ENCODE measurements around the gene SKI. TPM values are rescaled to one million over a fixed set of nuclear protein-coding genes. Genes with fewer than 3 reads are reported as not detected.
A peak's percentile ranks its signal among the peaks of the same experiment; 100 is the strongest.

Gene SKI
- total and polyA plus RNA-seq, 9 of the 15 experiments (the other 6 are each of a cell fraction or from before 2014, with no cell fraction given) = 0.10 to 60.5 (median 4.6) TPM

DNA sequence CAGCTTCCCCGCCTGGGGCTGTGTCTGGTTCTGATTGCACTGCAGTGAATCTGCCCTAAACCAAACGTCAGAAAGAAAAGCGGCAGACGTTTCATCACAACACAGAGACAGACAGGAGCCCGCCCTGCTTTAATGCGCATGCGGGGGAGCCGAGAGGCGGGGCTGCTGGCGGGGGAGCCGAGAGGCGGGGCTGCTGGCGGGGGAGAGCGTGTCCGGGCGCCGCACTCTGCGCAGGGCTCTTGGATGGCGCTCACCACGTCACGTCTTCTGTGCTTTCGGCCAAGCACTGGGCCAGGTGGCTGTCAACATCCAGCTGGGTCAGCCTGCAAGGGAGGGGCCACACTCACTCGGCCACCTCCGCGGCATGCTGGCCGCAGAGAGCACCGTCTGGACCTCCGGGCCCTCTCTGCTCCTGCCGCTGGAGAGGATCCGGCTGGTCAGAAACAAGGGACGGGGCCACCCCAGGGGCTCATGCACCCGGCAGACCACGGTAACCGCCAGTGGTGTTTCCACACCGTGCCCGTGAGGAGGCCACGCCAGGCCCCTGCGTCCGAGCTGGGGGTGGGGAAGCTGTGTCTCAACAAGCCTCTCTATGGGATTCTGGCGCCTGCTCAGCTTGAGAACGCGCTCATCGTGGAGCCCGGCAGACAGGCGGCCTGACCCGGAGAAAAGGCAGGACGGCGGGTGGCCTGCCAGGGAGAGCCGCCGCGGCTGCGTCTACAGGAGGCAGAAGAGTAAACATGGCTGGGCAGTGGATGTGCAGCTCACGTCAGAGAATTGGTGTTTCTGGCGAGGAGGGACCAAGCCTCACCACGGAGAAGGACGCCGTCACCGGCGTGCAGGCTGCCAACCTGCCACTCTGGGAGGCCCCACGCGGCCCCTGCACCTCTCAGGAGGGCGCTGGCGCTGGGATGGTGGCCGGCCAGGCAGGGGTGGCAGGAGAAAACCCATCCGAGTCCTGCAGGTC is 38.4 kb upstream of the SKI start (continued):
- TF ChIP-seq HNRNPL (IDR thresholded peaks at IDR 0.05; ENCODE audit: low read depth, low read length) (0 out of 2 replicates have a peak, but pooled peaks have one; percentile 35), ZNF75A (CRISPR knock-in tag; IDR thresholded peaks at IDR 0.05) (no peak), PTBP1 (IDR thresholded peaks at IDR 0.05; ENCODE audit: low read depth, low read length) (no peak), TAF1 (IDR thresholded peaks at IDR 0.05; ENCODE audit: control insufficient read depth, extremely low read depth, insufficient read depth, low read length, severe bottlenecking) (no peak), ZNF184 (CRISPR knock-in tag; IDR thresholded peaks at IDR 0.05) (no peak), ASH1L (IDR thresholded peaks at IDR 0.05; ENCODE audit: borderline replicate concordance, low read depth, partially characterized antibody) (no peak), TARDBP (IDR thresholded peaks at IDR 0.05) (peak; percentile 25; the same call in 1 of the 2 replicates), CCAR2 (IDR thresholded peaks at IDR 0.05; ENCODE audit: low read depth, low read length) (no peak), EZH2 (IDR thresholded peaks at IDR 0.05; ENCODE audit: borderline replicate concordance, low read depth, low read length) (no peak), STAT5A (IDR thresholded peaks at IDR 0.05; ENCODE audit: borderline replicate concordance, low read length) (no peak), RB1 (IDR thresholded peaks at IDR 0.05; ENCODE audit: low read depth) (no peak), LEF1 (IDR thresholded peaks at IDR 0.05) (no peak), WHSC1 (IDR thresholded peaks at IDR 0.05; ENCODE audit: low read length) (no peak), RFX7 (CRISPR knock-in tag; IDR thresholded peaks at IDR 0.05) (no peak), GTF2E2 (tag; IDR thresholded peaks at IDR 0.05) (no peak), SMAD4 (CRISPR knock-in tag; conservative IDR thresholded peaks at IDR 0.05) (peak; percentile 82), RBM14 (IDR thresholded peaks at IDR 0.05; ENCODE audit: borderline replicate concordance, insufficient read depth, low read depth, low read length) (no peak), SREBF2 (CRISPR knock-in tag; IDR thresholded peaks at IDR 0.05) (no peak)
- TF ChIP-seq, protein P1, sequence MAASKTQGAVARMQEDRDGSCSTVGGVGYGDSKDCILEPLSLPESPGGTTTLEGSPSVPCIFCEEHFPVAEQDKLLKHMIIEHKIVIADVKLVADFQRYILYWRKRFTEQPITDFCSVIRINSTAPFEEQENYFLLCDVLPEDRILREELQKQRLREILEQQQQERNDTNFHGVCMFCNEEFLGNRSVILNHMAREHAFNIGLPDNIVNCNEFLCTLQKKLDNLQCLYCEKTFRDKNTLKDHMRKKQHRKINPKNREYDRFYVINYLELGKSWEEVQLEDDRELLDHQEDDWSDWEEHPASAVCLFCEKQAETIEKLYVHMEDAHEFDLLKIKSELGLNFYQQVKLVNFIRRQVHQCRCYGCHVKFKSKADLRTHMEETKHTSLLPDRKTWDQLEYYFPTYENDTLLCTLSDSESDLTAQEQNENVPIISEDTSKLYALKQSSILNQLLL (CRISPR knock-in tag; IDR thresholded peaks at IDR 0.05; ENCODE audit: borderline replicate concordance) = no peak
- TF ChIP-seq, protein P2, sequence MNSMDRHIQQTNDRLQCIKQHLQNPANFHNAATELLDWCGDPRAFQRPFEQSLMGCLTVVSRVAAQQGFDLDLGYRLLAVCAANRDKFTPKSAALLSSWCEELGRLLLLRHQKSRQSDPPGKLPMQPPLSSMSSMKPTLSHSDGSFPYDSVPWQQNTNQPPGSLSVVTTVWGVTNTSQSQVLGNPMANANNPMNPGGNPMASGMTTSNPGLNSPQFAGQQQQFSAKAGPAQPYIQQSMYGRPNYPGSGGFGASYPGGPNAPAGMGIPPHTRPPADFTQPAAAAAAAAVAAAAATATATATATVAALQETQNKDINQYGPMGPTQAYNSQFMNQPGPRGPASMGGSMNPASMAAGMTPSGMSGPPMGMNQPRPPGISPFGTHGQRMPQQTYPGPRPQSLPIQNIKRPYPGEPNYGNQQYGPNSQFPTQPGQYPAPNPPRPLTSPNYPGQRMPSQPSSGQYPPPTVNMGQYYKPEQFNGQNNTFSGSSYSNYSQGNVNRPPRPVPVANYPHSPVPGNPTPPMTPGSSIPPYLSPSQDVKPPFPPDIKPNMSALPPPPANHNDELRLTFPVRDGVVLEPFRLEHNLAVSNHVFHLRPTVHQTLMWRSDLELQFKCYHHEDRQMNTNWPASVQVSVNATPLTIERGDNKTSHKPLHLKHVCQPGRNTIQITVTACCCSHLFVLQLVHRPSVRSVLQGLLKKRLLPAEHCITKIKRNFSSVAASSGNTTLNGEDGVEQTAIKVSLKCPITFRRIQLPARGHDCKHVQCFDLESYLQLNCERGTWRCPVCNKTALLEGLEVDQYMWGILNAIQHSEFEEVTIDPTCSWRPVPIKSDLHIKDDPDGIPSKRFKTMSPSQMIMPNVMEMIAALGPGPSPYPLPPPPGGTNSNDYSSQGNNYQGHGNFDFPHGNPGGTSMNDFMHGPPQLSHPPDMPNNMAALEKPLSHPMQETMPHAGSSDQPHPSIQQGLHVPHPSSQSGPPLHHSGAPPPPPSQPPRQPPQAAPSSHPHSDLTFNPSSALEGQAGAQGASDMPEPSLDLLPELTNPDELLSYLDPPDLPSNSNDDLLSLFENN (IDR thresholded peaks at IDR 0.05; ENCODE audit: low read depth in 2 of 2, low read length in 2 of 2) = no peak; a peak in 1 of 4 replicates
- TF ChIP-seq, protein P3, sequence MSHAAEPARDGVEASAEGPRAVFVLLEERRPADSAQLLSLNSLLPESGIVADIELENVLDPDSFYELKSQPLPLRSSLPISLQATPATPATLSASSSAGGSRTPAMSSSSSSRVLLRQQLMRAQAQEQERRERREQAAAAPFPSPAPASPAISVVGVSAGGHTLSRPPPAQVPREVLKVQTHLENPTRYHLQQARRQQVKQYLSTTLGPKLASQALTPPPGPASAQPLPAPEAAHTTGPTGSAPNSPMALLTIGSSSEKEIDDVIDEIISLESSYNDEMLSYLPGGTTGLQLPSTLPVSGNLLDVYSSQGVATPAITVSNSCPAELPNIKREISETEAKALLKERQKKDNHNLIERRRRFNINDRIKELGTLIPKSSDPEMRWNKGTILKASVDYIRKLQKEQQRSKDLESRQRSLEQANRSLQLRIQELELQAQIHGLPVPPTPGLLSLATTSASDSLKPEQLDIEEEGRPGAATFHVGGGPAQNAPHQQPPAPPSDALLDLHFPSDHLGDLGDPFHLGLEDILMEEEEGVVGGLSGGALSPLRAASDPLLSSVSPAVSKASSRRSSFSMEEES (CRISPR knock-in tag; IDR thresholded peaks at IDR 0.05) = no peak
- TF ChIP-seq, protein P4, sequence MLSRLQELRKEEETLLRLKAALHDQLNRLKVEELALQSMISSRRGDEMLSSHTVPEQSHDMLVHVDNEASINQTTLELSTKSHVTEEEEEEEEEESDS (CRISPR knock-in tag; IDR thresholded peaks at IDR 0.05) = no peak

Measured in K562 (cell line).